ENCODE measurements around the gene PTPRT. TPM values are rescaled to one million over a fixed set of nuclear protein-coding genes. Genes with fewer than 3 reads are reported as not detected.

The PTPRT gene
- total and polyA plus RNA-seq, 9 donors, result under 0.01 to 3.2 (median 0.22) TPM; not detected in 1

- H3K27me3 ChIP-seq, result no peaks in the 10 kb centered on the region
- TF ChIP-seq CTCF (IDR thresholded peaks at IDR 0.05) (no peak), POLR2A (IDR thresholded peaks at IDR 0.05) (no peak), EP300 (IDR thresholded peaks at IDR 0.05) (no peak)
- DNase-seq, result no peak
- no peaks in the 10 kb centered on the region for H3K36me3 ChIP-seq
- H3K4me3 ChIP-seq, result no peak overlapping the region
- WGBS, 3 donors, result 75 to 84% (median 80%) methylated on average over 3 of the region's 3 CpGs
- H3K4me1 ChIP-seq (ENCODE audit: insufficient read depth), result no peaks in the 10 kb centered on the region
- intact Hi-C loops (cut with DNase I), result no loop called here
- H3K9me3 ChIP-seq, result no peaks in the 10 kb centered on the region
- no peak overlapping the region for H3K27ac ChIP-seq
Measured at GRCh38 chr20:42837456-42837855, 352.2 kb downstream of the PTPRT start.

GRCh38 chr20:42836339-42836738 is 353.4 kb downstream of the PTPRT start:
- Histone ChIP-seq H3K4me3 (no peak overlapping the region), H3K4me1 (ENCODE audit: insufficient read depth) (no peaks in the 10 kb centered on the region), H3K27ac (no peak overlapping the region), H3K27me3 (no peaks in the 10 kb centered on the region), H3K36me3 (no peaks in the 10 kb centered on the region), H3K9me3 (no peaks in the 10 kb centered on the region)
- no peak for TF ChIP-seq POLR2A (IDR thresholded peaks at IDR 0.05)
- TF ChIP-seq EP300 (IDR thresholded peaks at IDR 0.05), result no peak
- TF ChIP-seq CTCF (IDR thresholded peaks at IDR 0.05), result no peak
- no peak for DNase-seq
- intact Hi-C loops (cut with DNase I), result no loop called here
- 67 to 70% (median 68%) methylated on average over 5 of the region's 5 CpGs for WGBS, 3 donors

DNA sequence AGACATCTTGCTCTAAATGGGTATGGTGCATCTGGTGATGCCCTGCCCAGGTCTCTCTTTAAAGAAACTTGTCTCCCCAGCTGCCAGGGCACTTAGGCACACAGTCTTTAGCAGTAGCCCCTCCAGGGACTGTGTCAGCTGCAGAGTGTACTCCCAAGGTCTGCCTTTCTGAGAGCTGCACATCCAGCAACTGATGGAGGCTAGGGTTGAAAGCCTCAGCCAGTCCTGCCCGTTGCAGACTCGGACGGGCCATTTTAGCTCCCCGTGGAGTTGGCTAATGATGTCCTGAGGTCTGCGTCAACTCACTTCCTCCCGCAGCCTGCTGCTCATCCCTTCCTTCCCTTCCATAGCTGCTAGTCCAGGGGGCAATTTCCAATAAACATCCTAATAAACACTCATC is 381.8 kb downstream of the PTPRT start:
- no peak for DNase-seq
- Histone ChIP-seq H3K36me3 (no peaks in the 10 kb centered on the region), H3K4me1 (ENCODE audit: insufficient read depth) (no peaks in the 10 kb centered on the region), H3K4me3 (no peak overlapping the region), H3K27ac (no peak overlapping the region), H3K9me3 (no peaks in the 10 kb centered on the region), H3K27me3 (no peaks in the 10 kb centered on the region)
- no peak for TF ChIP-seq EP300 (IDR thresholded peaks at IDR 0.05)
- no peak for TF ChIP-seq POLR2A (IDR thresholded peaks at IDR 0.05)
- no peak for TF ChIP-seq CTCF (IDR thresholded peaks at IDR 0.05)
- WGBS, 3 donors, result 77 to 80% (median 79%) methylated on average over 6 of the region's 6 CpGs
- intact Hi-C loops (cut with DNase I), result no loop called here

DNA sequence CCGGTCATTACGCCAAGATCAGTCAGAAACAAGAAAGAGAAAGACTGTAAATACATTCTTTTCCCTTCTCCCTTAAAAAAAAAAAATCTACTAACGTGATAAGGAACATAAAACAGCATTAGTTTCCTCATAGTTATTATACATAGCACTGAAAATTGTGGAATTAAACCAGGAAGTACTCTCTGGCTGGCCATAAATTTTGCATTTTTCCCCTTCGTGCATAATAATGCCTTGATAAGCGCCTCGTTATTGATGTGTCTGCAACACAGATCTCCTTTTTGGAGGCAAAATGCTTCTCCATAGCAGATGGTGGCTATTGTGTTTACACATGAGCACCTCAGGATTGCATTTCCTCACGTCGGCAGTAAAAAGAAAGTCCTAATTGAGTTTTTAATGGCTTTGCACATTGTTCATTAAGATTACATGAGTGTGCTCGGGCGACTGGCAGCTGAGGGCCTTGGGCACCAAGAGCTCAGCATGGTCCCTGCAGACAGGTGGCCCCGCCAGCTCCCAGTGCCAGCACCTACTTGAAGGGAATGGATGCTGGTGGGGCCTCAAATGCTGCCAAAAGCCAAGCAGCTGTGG is 394.5 kb downstream of the PTPRT start:
- Histone ChIP-seq H3K36me3 (no peaks in the 10 kb centered on the region), H3K4me1 (ENCODE audit: insufficient read depth) (no peaks in the 10 kb centered on the region), H3K4me3 (no peak overlapping the region), H3K27me3 (no peaks in the 10 kb centered on the region), H3K27ac (no peak overlapping the region), H3K9me3 (no peaks in the 10 kb centered on the region)
- no peak for DNase-seq
- intact Hi-C loops (cut with DNase I), result no loop called here
- no peak for TF ChIP-seq EP300 (IDR thresholded peaks at IDR 0.05)
- no peak for TF ChIP-seq POLR2A (IDR thresholded peaks at IDR 0.05)
- no peak for TF ChIP-seq CTCF (IDR thresholded peaks at IDR 0.05)
- 19 to 28% (median 21%) methylated on average over 11 of the region's 11 CpGs for WGBS, 3 donors

All from ovary (tissue), 9 donors.